Measurements from ENCODE around the gene CHRNB2. TPM values are rescaled to one million over a fixed set of nuclear protein-coding genes. Genes with fewer than 3 reads are reported as not detected.

Gene CHRNB2
- total RNA-seq, 1 experiment from 2014 or later, result 0.21 TPM

- intact Hi-C loops (cut with micrococcal nuclease; ENCODE audit: unreplicated experiment), result no loop called here
- Histone ChIP-seq H3K36me3 (ENCODE audit: control insufficient read depth, insufficient read depth, low read length) (peaks cover 31% of the 10 kb centered on the region), H3K4me1 (ENCODE audit: control insufficient read depth, insufficient read depth, low read length) (no peaks in the 10 kb centered on the region), H3K4me3 (ENCODE audit: low read depth in 2 of 2, low read length in 2 of 2) (no peak overlapping the region), H3K9me3 (ENCODE audit: control insufficient read depth, insufficient read depth, low read depth, low read length) (no peaks in the 10 kb centered on the region), H3K27me3 (ENCODE audit: control insufficient read depth, insufficient read depth, low read length) (no peaks in the 10 kb centered on the region), H3K27ac (ENCODE audit: low read length) (no peak overlapping the region)
- TF ChIP-seq, protein P1, sequence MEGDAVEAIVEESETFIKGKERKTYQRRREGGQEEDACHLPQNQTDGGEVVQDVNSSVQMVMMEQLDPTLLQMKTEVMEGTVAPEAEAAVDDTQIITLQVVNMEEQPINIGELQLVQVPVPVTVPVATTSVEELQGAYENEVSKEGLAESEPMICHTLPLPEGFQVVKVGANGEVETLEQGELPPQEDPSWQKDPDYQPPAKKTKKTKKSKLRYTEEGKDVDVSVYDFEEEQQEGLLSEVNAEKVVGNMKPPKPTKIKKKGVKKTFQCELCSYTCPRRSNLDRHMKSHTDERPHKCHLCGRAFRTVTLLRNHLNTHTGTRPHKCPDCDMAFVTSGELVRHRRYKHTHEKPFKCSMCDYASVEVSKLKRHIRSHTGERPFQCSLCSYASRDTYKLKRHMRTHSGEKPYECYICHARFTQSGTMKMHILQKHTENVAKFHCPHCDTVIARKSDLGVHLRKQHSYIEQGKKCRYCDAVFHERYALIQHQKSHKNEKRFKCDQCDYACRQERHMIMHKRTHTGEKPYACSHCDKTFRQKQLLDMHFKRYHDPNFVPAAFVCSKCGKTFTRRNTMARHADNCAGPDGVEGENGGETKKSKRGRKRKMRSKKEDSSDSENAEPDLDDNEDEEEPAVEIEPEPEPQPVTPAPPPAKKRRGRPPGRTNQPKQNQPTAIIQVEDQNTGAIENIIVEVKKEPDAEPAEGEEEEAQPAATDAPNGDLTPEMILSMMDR (IDR thresholded peaks at IDR 0.05), result no peak
- TF ChIP-seq POLR2AphosphoS5 (IDR thresholded peaks at IDR 0.05; ENCODE audit: low read depth, low read length), result no peak
- no peak for DNase-seq (ENCODE audit: low read depth, low spot score)
- no TSS peak for BruUV-seq (replicated peaks)
- ChIA-PET POLR2A (no interaction called here), CTCF (no interaction called here)
- in situ Hi-C loops (cut with HindIII; ENCODE audit: low pct_unique_long_range_greater_than_20kb, low sequenced_read_pairs), result no loop called here
- no peak for ATAC-seq
Measured at GRCh38 chr1:154598871-154599635, 31.5 kb downstream of the CHRNB2 start.

- POLR2A ChIA-PET, result no interaction called here
- intact Hi-C loops (cut with micrococcal nuclease; ENCODE audit: unreplicated experiment), result no loop called here
- Histone ChIP-seq H3K4me1 (ENCODE audit: control insufficient read depth, insufficient read depth, low read length) (peaks cover under 1% of the 10 kb centered on the region; the same call in 1 of the 2 replicates), H3K4me3 (ENCODE audit: low read depth in 2 of 2, low read length in 2 of 2) (no peak overlapping the region), H3K36me3 (ENCODE audit: control insufficient read depth, insufficient read depth, low read length) (peaks cover 27% of the 10 kb centered on the region), H3K27ac (ENCODE audit: low read length) (no peak overlapping the region), H3K9me3 (ENCODE audit: control insufficient read depth, insufficient read depth, low read depth, low read length) (no peaks in the 10 kb centered on the region), H3K27me3 (ENCODE audit: control insufficient read depth, insufficient read depth, low read length) (no peaks in the 10 kb centered on the region)
- no peak for DNase-seq (ENCODE audit: low read depth, low spot score)
- CTCF ChIA-PET, result no interaction called here
- BruUV-seq (replicated peaks), result no TSS peak
- 0 out of 2 replicates have a peak, but pooled peaks have one; percentile 54 for ATAC-seq
- TF ChIP-seq, protein P1 (IDR thresholded peaks at IDR 0.05), result no peak
- no peak for TF ChIP-seq SIN3A (IDR thresholded peaks at IDR 0.05; ENCODE audit: borderline replicate concordance, insufficient read depth, low read depth, low read length)
- TF ChIP-seq, protein P2, sequence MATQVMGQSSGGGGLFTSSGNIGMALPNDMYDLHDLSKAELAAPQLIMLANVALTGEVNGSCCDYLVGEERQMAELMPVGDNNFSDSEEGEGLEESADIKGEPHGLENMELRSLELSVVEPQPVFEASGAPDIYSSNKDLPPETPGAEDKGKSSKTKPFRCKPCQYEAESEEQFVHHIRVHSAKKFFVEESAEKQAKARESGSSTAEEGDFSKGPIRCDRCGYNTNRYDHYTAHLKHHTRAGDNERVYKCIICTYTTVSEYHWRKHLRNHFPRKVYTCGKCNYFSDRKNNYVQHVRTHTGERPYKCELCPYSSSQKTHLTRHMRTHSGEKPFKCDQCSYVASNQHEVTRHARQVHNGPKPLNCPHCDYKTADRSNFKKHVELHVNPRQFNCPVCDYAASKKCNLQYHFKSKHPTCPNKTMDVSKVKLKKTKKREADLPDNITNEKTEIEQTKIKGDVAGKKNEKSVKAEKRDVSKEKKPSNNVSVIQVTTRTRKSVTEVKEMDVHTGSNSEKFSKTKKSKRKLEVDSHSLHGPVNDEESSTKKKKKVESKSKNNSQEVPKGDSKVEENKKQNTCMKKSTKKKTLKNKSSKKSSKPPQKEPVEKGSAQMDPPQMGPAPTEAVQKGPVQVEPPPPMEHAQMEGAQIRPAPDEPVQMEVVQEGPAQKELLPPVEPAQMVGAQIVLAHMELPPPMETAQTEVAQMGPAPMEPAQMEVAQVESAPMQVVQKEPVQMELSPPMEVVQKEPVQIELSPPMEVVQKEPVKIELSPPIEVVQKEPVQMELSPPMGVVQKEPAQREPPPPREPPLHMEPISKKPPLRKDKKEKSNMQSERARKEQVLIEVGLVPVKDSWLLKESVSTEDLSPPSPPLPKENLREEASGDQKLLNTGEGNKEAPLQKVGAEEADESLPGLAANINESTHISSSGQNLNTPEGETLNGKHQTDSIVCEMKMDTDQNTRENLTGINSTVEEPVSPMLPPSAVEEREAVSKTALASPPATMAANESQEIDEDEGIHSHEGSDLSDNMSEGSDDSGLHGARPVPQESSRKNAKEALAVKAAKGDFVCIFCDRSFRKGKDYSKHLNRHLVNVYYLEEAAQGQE (IDR thresholded peaks at IDR 0.05; ENCODE audit: insufficient read depth in 1 of 2, low read depth in 2 of 2, low read length in 1 of 2), result no peak
- TF ChIP-seq TCF7L2 (IDR thresholded peaks at IDR 0.05; ENCODE audit: low read depth, low read length), result no peak
- no peak for TF ChIP-seq POLR2AphosphoS5 (IDR thresholded peaks at IDR 0.05; ENCODE audit: low read depth, low read length)
- in situ Hi-C loops (cut with HindIII; ENCODE audit: low pct_unique_long_range_greater_than_20kb, low sequenced_read_pairs), result no loop called here
Measured at GRCh38 chr1:154599658-154600057, 32.1 kb downstream of the CHRNB2 start.

Measured in Panc1 (cell line).